GM19240 (cell line): ENCODE measurements around the gene ITPA.

Experiments used
- DNase-seq: peaks from one replicate; pipeline ENCODE4 v3.0.0; 2011; ENCODE audit warnings: low spot score; ENCODE audit not compliant: insufficient read length

ITPA gene

DNA sequence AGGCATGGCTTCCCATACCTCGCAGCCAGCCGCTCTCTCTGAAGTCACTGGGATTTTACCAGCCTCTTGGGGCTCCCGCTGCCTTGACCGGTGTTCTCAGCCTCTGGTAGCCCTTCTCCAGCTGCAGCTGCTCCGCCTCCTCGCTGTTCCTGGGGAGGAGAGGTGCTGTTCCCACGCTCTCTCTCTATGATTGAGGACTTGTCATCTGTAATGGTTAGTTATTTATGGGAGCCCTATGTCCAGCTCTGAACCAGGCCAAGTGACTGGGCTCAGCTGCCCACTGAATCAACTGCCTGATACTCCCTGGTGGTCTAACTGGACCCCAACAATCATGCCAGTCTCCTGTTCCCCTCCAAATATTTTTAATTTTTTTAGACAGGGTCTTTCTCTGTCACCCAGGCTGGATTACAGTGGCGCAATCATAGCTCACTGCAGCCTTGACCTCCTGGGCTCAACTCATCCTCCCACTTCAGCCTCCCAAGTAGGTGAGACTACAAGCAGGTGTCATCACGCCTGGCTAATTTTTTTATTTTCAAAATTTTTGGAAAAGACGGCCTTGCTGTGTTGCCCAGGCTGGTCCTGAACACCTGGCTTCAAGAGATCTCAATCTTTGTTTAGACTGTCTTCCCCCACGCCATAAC, 34.5 kb downstream of the ITPA start:
- no peak for DNase-seq

- no peak for DNase-seq
These were observed 35.3 kb downstream of the ITPA start for GRCh38 chr20:3244613-3245012.

- no peak for DNase-seq
These were observed 35.9 kb downstream of the ITPA start for GRCh38 chr20:3245156-3245555.

DNA sequence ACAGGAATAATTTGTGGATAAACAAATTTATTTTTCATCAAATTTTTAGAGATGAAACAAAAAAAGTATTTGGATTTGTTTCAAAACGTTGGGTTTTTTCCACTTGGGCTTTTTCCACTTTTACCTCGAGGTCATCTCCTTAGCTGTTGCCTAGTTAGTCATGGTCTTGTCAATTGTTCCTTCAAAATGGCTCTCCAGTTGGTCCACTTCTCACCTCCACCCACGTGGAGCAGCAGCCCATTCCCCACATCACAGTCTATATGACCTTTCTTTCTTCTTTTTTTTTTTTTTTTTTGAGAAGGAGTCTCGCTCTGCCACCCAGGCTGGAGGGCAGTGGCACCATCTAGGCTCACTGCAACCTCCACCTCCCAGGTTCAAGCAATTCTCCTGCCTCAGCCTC, 36.4 kb downstream of the ITPA start:
- no peak for DNase-seq

DNA sequence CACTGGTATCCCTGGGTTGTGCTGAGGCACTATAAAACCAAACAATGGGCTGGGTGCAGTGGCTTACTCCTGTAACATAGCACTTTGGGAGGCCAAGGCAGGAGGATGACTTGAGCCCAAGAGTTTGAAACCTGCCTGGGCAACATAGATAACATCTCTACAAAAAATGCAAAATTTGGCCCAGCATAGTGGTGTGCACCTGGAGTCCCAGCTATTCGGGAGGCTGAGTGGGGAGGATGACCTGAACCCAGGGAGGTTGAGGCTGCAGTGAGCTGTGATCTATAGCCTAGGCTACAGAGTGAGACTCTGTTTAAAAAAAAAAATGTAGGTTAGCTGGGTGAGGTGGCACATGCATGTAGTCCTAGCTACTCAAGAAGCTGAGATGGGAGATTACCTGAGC, 37.4 kb downstream of the ITPA start:
- DNase-seq, result no peak

DNA sequence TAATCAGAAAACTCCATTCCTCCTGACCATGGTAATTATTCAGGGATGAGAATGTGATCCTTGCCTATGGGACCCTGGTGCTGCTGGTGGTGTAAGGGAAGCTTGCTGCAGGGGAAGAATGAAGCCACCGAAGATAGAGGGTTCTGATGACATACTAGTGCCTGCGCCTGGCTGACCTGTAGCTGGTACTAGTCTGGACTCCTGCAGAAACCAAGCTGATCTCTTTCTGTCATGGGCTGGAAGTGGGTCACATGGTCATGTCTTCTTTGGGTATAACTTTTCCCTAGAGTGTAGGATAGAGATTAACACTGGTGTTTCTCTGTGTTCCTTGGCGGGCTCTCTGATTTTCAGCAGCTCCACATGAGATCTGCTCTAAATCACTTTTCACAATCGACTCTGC, 38.3 kb downstream of the ITPA start:
- no peak for DNase-seq

DNA sequence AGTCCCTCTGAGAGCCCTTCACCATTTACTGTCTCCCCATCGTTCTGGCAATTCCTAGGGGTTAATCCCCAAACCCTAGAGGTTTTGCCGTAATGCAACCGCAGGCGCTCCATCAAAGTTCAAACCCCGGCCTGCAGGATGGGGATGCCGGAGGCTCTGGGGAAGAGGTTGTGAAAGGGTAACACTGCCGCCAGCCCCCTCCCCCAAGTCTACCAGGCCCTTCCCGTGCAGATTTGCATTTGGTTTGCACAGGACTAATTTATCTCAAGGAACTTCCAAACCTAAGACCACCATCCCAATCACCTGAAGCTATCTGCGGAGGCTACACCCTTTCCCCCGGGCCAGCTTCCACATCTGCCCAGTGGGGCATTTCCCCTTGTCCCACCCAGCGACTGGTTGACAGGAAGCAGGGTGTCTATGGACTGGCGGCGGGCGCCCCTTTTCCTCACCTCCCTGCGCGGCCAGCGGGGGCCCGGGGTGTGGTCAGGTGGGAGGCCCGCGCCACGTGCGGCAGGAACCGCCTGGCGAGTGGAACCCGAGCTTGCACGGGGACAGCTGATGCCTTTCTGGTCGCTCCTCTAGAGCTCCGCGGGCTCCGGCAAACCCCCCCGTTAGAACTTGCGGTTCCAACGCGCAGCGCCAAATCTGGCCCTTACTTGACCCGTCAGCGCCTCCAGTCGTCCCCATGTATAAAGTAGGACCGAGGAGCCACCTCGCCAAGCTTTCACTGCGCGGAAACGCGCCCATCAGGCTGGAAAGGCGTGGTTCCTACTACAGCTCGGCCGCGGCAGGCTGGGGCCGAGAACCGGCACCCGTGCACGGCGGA, 39.1 kb downstream of the ITPA start:
- no peak for DNase-seq

GRCh38 chr20:3248993-3249347, 39.7 kb downstream of the ITPA start:
- DNase-seq, result no peak

DNA sequence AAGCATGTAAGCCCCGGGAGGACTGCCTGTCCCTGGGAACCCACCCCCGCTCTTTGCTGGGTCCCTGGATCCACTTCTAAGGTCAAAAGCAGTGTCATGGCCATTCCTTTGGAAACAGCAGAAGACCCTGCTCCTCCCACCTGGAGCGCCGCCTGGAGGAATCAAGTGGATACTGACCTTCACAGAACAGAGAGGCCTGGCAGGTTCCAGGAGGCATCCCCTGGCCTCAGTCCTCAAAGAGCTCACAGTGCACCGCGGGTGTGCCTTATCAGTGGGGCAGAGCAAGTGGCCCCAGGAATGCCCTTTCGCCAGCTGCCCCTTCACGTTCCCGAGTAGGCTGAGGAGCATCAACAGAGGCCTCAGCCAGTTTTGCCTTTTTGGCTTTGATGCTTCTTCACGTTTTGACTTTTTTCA, 40.8 kb downstream of the ITPA start:
- DNase-seq, result no peak

- no peak for DNase-seq
These were observed 42.5 kb downstream of the ITPA start for GRCh38 chr20:3251806-3252205.

GRCh38 chr20:3255728-3256127, 46.4 kb downstream of the ITPA start:
- no peak for DNase-seq

- no peak for DNase-seq
These were observed 49.1 kb downstream of the ITPA start for GRCh38 chr20:3258429-3258828.

- no peak for DNase-seq
These were observed 53.3 kb downstream of the ITPA start for GRCh38 chr20:3262566-3262965.

- no peak for DNase-seq
These were observed 60.8 kb downstream of the ITPA start for GRCh38 chr20:3270051-3270450.

GRCh38 chr20:3273371-3273770, 64.1 kb downstream of the ITPA start:
- DNase-seq, result no peak
